Mammary epithelial cell (primary cell): Measurements from ENCODE around the gene LARGE1.

Source experiments
- EZH2 ChIP-seq: IDR thresholded peaks from 2 replicates; pipeline ENCODE4 v1.6.1; 2012; ENCODE audit warnings: low read length, inconsistent platforms, borderline replicate concordance
- TF ChIP-seq, protein P1 (sequence below), 2 donors: IDR thresholded peaks in 1 of 2; conservative IDR thresholded peaks in 1 of 2; 2 replicates each; pipeline ENCODE4 v1.5.1; 2011 to 2012; ENCODE audit warnings: inconsistent platforms in 2 of 2, low read length in 2 of 2, mild to moderate bottlenecking in 2 of 2, control low read depth in 1 of 2, low read depth in 1 of 2; ENCODE audit not compliant: insufficient read depth in 1 of 2; ENCODE audit errors: extremely low read depth in 1 of 2

DNA sequence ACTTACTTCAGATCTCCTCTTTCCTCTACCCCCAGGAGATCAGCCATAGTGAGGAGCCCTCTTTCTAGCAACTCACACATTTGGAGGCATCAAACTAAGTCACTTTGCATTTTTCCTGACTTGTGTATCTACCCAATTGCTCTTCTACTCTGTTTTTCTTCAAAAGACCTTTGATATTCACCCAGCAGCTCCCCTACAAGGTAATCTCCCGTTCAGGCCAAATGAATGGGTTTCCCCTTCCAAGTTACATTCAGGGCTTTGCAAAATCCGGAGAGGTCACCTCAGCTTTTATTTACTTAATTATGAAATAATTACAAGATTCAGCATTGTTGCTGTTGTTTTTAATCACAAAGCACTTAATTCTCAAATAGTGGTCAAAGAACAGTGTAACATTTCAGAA, 6.1 kb downstream of the LARGE1 start:
- TF ChIP-seq, protein P1, sequence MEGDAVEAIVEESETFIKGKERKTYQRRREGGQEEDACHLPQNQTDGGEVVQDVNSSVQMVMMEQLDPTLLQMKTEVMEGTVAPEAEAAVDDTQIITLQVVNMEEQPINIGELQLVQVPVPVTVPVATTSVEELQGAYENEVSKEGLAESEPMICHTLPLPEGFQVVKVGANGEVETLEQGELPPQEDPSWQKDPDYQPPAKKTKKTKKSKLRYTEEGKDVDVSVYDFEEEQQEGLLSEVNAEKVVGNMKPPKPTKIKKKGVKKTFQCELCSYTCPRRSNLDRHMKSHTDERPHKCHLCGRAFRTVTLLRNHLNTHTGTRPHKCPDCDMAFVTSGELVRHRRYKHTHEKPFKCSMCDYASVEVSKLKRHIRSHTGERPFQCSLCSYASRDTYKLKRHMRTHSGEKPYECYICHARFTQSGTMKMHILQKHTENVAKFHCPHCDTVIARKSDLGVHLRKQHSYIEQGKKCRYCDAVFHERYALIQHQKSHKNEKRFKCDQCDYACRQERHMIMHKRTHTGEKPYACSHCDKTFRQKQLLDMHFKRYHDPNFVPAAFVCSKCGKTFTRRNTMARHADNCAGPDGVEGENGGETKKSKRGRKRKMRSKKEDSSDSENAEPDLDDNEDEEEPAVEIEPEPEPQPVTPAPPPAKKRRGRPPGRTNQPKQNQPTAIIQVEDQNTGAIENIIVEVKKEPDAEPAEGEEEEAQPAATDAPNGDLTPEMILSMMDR (conservative IDR thresholded peaks at IDR 0.05 in 1 of 2, IDR thresholded peaks at IDR 0.05 in 1 of 2; ENCODE audit: extremely low read depth in 1 of 2, insufficient read depth in 1 of 2, low read depth in 1 of 2, low read length in 2 of 2), result no peak
- no peak for TF ChIP-seq EZH2
